SH-SY5Y (cell line): ENCODE results near the gene CLN3.

Source experiments
- GATA2 ChIP-seq: IDR thresholded peaks from 2 replicates; pipeline ENCODE4 v1.6.1; 2011; ENCODE audit warnings: mild to moderate bottlenecking, low read depth, low read length
- GATA3 ChIP-seq: IDR thresholded peaks from 2 replicates; pipeline ENCODE4 v1.6.1; 2011; ENCODE audit warnings: low read depth, mild to moderate bottlenecking, low read length, moderate library complexity

The CLN3 gene

GRCh38 chr16:28526201-28527099, 34.6 kb upstream of the CLN3 start:
- TF ChIP-seq GATA2 (peak; percentile 16; the same call in 1 of the 2 replicates), GATA3 (no peak)

GRCh38 chr16:28524681-28525171, 32.9 kb upstream of the CLN3 start:
- TF ChIP-seq GATA3 = no peak
- no peak for TF ChIP-seq GATA2

DNA sequence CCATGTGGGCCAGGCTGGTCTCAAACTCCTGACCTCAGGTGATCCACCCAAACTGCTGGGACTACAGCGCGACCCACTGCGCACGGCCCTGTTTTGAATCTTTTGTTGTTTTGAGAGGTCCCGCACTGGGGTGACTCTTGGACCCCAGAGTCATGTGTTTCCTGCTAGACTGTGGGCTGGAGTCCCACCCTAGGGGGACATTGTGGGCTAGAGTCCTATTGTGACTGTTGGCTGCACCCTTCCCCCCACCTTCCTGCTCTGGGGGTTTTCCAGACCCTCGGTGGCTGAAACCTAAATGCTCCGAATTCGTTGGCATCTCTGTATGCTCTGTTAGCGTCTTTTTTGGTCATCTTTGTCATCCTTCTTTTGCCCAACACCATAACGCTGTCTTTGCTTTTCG, 30.9 kb upstream of the CLN3 start:
- TF ChIP-seq GATA3 (no peak), GATA2 (no peak)

DNA sequence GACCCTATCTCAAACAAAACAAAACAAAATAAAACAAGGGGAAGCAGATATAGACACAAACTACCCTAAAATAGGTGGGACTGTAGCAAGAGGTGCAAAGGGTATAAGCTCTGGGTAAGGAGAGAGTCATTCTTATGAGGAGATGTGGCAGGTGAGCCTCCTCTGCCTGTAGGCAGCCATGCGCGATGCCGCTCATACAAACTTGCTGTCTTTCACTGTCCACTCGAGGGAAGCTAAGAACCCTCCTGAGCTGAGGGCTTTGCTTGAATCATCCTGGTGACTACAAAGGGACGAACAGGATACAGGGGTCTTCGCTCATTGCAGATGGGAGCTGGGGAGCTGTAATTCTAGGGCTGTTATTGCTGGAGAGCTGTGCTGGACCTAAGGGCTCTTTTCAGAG, 29.6 kb upstream of the CLN3 start:
- TF ChIP-seq GATA3 = no peak
- no peak for TF ChIP-seq GATA2

- TF ChIP-seq GATA2 = no peak
- no peak for TF ChIP-seq GATA3
Measured at GRCh38 chr16:28520672-28521071, 28.8 kb upstream of the CLN3 start.

GRCh38 chr16:28514246-28514645, 22.4 kb upstream of the CLN3 start:
- TF ChIP-seq GATA2 (no peak), GATA3 (no peak)

- TF ChIP-seq GATA3 (no peak), GATA2 (no peak)
Measured at GRCh38 chr16:28513484-28514181, 21.8 kb upstream of the CLN3 start.

DNA sequence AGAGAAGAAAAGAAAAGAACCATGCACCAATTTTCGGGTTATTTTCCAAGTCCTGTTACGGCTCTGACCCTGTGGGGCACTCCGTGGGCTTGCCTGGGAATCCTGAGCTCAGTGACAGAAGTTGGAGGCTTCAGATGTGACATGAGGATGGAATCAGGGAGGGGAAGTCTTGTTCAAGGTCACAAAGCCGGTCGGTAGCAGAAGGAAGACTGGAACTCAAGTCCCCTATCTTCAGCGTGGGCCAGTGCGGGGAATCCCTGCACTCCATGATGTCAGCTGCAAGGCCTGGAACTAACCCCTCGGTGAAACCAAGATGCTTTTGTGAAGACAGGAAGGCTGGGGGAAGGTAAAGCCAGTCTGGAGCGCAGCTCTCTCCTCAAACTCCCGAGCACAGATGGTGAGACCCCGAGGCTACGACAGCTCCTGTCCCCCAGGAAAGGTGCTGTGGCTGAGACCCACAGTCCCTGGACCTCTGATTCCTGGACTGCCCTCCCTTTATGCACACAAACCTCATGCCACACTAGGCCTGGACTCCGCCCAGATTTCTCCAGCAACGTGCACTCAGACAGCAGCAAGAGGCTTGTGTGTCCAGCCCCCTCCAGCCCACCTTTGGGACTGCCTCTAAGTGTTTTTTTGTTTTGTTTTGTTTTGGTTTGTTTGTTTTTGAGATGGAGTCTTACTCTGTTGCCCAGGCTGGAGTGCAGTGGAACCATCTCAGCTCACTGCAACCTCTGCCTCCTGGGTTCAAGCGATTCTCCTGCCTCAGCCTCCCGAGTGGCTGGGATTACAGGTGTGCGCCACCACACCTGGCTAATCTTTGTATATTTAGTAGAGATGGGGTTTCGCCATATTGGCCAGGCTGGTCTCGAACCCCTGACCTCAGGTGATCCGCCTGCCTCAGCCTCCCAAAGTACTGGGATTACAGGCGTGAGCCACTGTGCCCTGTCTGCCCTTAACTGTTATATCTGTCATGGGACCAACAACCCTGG, 20.2 kb upstream of the CLN3 start:
- TF ChIP-seq GATA2 (no peak), GATA3 (no peak)

DNA sequence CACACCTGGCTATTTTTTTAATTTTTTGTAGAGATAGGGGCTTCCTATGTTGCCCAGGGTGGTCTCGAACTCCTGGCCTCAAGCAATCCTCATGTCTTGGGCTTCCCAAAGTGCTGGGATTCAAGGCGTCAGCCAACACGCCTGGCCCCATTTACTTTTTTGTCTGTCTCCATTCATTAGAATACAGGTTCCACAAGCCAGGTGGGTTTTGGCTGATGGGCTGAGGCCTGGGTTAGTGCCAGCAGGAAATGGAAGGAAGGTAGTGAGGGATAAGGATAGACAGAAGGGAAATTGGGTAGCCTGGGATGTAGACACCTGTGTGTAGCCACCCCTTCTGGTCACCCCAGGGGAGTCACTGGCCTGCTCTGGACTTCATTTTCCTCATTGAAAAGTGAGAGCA, 19.2 kb upstream of the CLN3 start:
- TF ChIP-seq GATA2 (no peak), GATA3 (no peak)

DNA sequence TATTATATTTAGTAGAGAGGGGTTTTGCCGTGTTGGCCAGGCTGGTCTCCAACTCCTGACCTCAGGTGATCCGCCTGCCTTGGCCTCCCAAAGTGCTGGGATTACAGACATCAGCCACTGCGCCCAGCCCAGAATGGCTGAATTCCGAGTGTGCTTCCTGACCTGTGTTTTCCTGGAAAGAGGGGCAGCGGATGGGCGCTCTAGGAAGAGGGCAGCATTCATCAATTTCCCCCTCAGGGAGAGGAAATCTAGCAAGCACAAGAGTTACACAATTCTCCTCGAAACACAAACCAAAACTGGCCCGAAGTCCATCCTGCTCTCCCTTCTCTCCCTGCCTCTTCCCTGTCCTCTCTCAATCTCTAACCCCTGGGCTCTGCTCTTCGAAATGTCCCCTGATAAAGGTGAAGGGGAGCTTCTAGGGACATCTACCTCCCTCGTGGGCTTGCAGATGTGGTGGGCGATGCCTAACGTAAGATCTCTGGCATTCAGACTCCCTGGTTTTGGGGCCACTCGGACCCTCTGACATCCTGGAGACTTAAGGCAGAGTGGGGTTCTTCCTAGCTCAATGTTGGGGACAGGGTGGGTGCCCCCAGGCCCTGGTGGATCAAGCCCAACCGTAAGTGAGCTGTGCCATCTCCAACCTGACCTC, 13.7 kb upstream of the CLN3 start:
- no peak for TF ChIP-seq GATA2
- TF ChIP-seq GATA3 = no peak

- TF ChIP-seq GATA2 = no peak
- TF ChIP-seq GATA3 = no peak
Measured at GRCh38 chr16:28504707-28505404, 13.0 kb upstream of the CLN3 start.

- TF ChIP-seq GATA3 (no peak), GATA2 (no peak)
Measured at GRCh38 chr16:28503470-28504259, 11.8 kb upstream of the CLN3 start.
